ENCODE data around the gene MYO18A.
"Not testable (repeated sequence)": the region's sequence is repeated elsewhere in the genome, so short reads cannot be mapped to it uniquely, and the experiment has no call there.

Gene MYO18A

DNA sequence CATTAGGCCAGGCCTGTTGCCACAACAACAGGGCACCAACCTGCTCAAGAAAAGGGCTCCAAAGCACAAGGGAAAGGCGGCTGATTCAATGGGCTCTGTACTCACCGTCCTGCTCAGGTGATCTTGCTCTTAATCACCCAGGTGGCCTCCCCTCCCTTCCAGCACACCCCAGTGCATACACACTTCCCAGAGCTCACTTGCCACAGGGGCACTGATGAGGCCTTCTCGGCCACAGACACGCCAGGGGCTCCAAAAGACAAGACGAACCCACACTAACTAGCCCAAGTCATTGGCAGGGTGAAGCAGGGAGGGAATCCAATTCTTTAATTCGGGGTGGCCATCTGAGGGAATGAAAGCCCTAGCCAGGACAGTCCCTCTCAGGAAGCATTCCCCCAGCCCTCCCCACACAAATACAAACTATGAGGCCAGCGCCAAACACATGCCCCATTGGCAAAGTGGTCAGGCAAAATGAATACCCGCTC, 1.4 kb downstream of the MYO18A start:
- H3K9ac ChIP-seq (ENCODE audit: low read depth in 1 of 2, low read length in 2 of 2), result peak overlapping the region; percentile 61 to 90
- peak overlapping the region; percentile 94 to 97 for H3K27ac ChIP-seq (ENCODE audit: low read depth in 2 of 2, low read length in 2 of 2)
- H3K4me1 ChIP-seq (ENCODE audit: control insufficient read depth in 2 of 2, insufficient read depth in 2 of 2, low read length in 2 of 2), result peaks cover 43 to 47% of the 10 kb centered on the region in 2 donors
- no peaks in the 10 kb centered on the region for H3K36me3 ChIP-seq (ENCODE audit: control insufficient read depth in 2 of 2, insufficient read depth in 2 of 2, low read length in 2 of 2)
- H3K9me3 ChIP-seq (ENCODE audit: control insufficient read depth in 2 of 2, low read length in 2 of 2), result no peaks in the 10 kb centered on the region
- H3K4me3 ChIP-seq (ENCODE audit: low read length in 2 of 2), result peak overlapping the region; percentile 33 to 73
- H3K27me3 ChIP-seq (ENCODE audit: control insufficient read depth in 2 of 2, insufficient read depth in 2 of 2, low read length in 2 of 2), result no peaks in the 10 kb centered on the region

- peaks cover 43 to 47% of the 10 kb centered on the region in 2 donors for H3K4me1 ChIP-seq (ENCODE audit: control insufficient read depth in 2 of 2, insufficient read depth in 2 of 2, low read length in 2 of 2)
- H3K9me3 ChIP-seq (ENCODE audit: control insufficient read depth in 2 of 2, low read length in 2 of 2), result no peaks in the 10 kb centered on the region
- peak overlapping the region; percentile 94 to 97 for H3K27ac ChIP-seq (ENCODE audit: low read depth in 2 of 2, low read length in 2 of 2)
- no peaks in the 10 kb centered on the region for H3K27me3 ChIP-seq (ENCODE audit: control insufficient read depth in 2 of 2, insufficient read depth in 2 of 2, low read length in 2 of 2)
- no peaks in the 10 kb centered on the region for H3K36me3 ChIP-seq (ENCODE audit: control insufficient read depth in 2 of 2, insufficient read depth in 2 of 2, low read length in 2 of 2)
- H3K4me3 ChIP-seq (ENCODE audit: low read length in 2 of 2), result peak overlapping the region; percentile 64 to 73
- H3K9ac ChIP-seq (ENCODE audit: low read depth in 1 of 2, low read length in 2 of 2), result peak overlapping the region; percentile 72 to 90
These were observed 2.1 kb downstream of the MYO18A start for GRCh38 chr17:29177871-29178749.

GRCh38 chr17:29177541-29177870, 2.7 kb downstream of the MYO18A start:
- H3K9ac ChIP-seq (ENCODE audit: low read depth in 1 of 2, low read length in 2 of 2), result peak overlapping the region; percentile 72 to 90
- H3K4me1 ChIP-seq (ENCODE audit: control insufficient read depth in 2 of 2, insufficient read depth in 2 of 2, low read length in 2 of 2), result peaks cover 43 to 47% of the 10 kb centered on the region in 2 donors
- H3K9me3 ChIP-seq (ENCODE audit: control insufficient read depth in 2 of 2, low read length in 2 of 2), result no peaks in the 10 kb centered on the region
- H3K4me3 ChIP-seq (ENCODE audit: low read length in 2 of 2), result peak overlapping the region; percentile 64 to 68
- no peaks in the 10 kb centered on the region for H3K27me3 ChIP-seq (ENCODE audit: control insufficient read depth in 2 of 2, insufficient read depth in 2 of 2, low read length in 2 of 2)
- H3K36me3 ChIP-seq (ENCODE audit: control insufficient read depth in 2 of 2, insufficient read depth in 2 of 2, low read length in 2 of 2), result no peaks in the 10 kb centered on the region
- peak overlapping the region; percentile 94 to 97 for H3K27ac ChIP-seq (ENCODE audit: low read depth in 2 of 2, low read length in 2 of 2)

- Histone ChIP-seq H3K4me1 (ENCODE audit: control insufficient read depth in 2 of 2, insufficient read depth in 2 of 2, low read length in 2 of 2) (peaks cover 43 to 47% of the 10 kb centered on the region in 2 donors), H3K27ac (ENCODE audit: low read depth in 2 of 2, low read length in 2 of 2) (peak overlapping the region; percentile 94 to 97), H3K36me3 (ENCODE audit: control insufficient read depth in 2 of 2, insufficient read depth in 2 of 2, low read length in 2 of 2) (no peaks in the 10 kb centered on the region), H3K9me3 (ENCODE audit: control insufficient read depth in 2 of 2, low read length in 2 of 2) (no peaks in the 10 kb centered on the region), H3K4me3 (ENCODE audit: low read length in 2 of 2) (peak overlapping the region; percentile 64 to 68), H3K27me3 (ENCODE audit: control insufficient read depth in 2 of 2, insufficient read depth in 2 of 2, low read length in 2 of 2) (no peaks in the 10 kb centered on the region), H3K9ac (ENCODE audit: low read depth in 1 of 2, low read length in 2 of 2) (peak overlapping the region; percentile 72 to 90)
These were observed 3.4 kb downstream of the MYO18A start for GRCh38 chr17:29176558-29177351.

DNA sequence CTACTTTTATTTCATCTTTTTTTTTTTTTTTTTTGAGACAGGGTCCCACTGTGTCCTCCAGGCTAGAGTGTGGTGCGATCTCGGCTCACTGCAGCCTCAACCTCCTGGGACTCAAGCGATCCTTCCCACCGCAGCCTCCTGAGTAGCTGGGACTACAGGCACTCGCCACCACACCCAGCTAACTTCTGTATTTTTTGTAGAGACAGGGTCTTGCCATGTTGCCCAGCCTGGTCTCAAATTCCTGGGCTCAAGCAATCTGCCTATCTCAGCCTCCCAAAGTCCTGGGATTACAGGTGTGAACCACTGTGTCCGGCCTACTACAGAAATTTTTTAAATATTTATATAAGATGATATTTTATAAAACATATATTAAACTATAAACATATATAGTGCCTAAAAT, 4.8 kb downstream of the MYO18A start:
- no peak overlapping the region for H3K4me3 ChIP-seq (ENCODE audit: low read length in 2 of 2)
- H3K9ac ChIP-seq (ENCODE audit: low read depth in 1 of 2, low read length in 2 of 2), result no peak overlapping the region
- H3K9me3 ChIP-seq (ENCODE audit: control insufficient read depth in 2 of 2, low read length in 2 of 2), result no peaks in the 10 kb centered on the region
- H3K27ac ChIP-seq (ENCODE audit: low read depth in 2 of 2, low read length in 2 of 2), result no peak overlapping the region
- no peaks in the 10 kb centered on the region for H3K27me3 ChIP-seq (ENCODE audit: control insufficient read depth in 2 of 2, insufficient read depth in 2 of 2, low read length in 2 of 2)
- peaks cover 32 to 35% of the 10 kb centered on the region in 2 donors for H3K4me1 ChIP-seq (ENCODE audit: control insufficient read depth in 2 of 2, insufficient read depth in 2 of 2, low read length in 2 of 2)
- peaks cover 0 to under 1% of the 10 kb centered on the region in 2 donors for H3K36me3 ChIP-seq (ENCODE audit: control insufficient read depth in 2 of 2, insufficient read depth in 2 of 2, low read length in 2 of 2)

DNA sequence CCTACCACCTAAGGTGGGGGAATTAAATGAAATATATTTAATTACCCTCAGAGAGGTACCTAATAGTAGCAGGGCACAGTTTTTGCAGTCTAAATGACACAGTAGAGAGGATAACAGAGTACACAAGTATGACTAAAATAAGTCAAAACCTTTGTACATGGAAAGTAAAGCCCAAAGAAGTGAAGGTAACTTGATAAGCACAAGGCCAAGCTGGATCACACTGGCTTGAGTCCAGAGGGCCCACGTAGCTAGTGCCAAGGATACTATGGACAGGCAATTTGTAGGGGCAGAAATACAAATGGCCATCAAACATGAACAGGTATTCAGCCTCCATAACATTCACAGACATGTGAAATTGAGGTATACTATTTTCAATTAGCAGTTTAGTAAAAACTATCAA, 7.6 kb downstream of the MYO18A start:
- peaks cover 0 to 7% of the 10 kb centered on the region in 2 donors for H3K36me3 ChIP-seq (ENCODE audit: control insufficient read depth in 2 of 2, insufficient read depth in 2 of 2, low read length in 2 of 2)
- peaks cover 12 to 14% of the 10 kb centered on the region in 2 donors for H3K4me1 ChIP-seq (ENCODE audit: control insufficient read depth in 2 of 2, insufficient read depth in 2 of 2, low read length in 2 of 2)

GRCh38 chr17:29170682-29171081, 9.5 kb downstream of the MYO18A start:
- no peaks in the 10 kb centered on the region for H3K27me3 ChIP-seq (ENCODE audit: control insufficient read depth in 2 of 2, insufficient read depth in 2 of 2, low read length in 2 of 2)
- H3K36me3 ChIP-seq (ENCODE audit: control insufficient read depth in 2 of 2, insufficient read depth in 2 of 2, low read length in 2 of 2), result peaks cover 13 to 16% of the 10 kb centered on the region in 2 donors
- H3K4me3 ChIP-seq (ENCODE audit: low read length in 2 of 2), result no peak overlapping the region
- no peaks in the 10 kb centered on the region for H3K9me3 ChIP-seq (ENCODE audit: control insufficient read depth in 2 of 2, low read length in 2 of 2)
- no peak overlapping the region for H3K9ac ChIP-seq (ENCODE audit: low read depth in 1 of 2, low read length in 2 of 2)
- no peaks in the 10 kb centered on the region for H3K4me1 ChIP-seq (ENCODE audit: control insufficient read depth in 2 of 2, insufficient read depth in 2 of 2, low read length in 2 of 2)
- H3K27ac ChIP-seq (ENCODE audit: low read depth in 2 of 2, low read length in 2 of 2), result no peak overlapping the region

More for the DNA sequence above, 7.6 kb downstream of the MYO18A start:
- Histone ChIP-seq H3K27ac (ENCODE audit: low read depth in 2 of 2, low read length in 2 of 2) (no peak overlapping the region), H3K4me3 (ENCODE audit: low read length in 2 of 2) (no peak overlapping the region), H3K27me3 (ENCODE audit: control insufficient read depth in 2 of 2, insufficient read depth in 2 of 2, low read length in 2 of 2) (no peaks in the 10 kb centered on the region), H3K9me3 (ENCODE audit: control insufficient read depth in 2 of 2, low read length in 2 of 2) (no peaks in the 10 kb centered on the region), H3K9ac (ENCODE audit: low read depth in 1 of 2, low read length in 2 of 2) (no peak overlapping the region)

DNA sequence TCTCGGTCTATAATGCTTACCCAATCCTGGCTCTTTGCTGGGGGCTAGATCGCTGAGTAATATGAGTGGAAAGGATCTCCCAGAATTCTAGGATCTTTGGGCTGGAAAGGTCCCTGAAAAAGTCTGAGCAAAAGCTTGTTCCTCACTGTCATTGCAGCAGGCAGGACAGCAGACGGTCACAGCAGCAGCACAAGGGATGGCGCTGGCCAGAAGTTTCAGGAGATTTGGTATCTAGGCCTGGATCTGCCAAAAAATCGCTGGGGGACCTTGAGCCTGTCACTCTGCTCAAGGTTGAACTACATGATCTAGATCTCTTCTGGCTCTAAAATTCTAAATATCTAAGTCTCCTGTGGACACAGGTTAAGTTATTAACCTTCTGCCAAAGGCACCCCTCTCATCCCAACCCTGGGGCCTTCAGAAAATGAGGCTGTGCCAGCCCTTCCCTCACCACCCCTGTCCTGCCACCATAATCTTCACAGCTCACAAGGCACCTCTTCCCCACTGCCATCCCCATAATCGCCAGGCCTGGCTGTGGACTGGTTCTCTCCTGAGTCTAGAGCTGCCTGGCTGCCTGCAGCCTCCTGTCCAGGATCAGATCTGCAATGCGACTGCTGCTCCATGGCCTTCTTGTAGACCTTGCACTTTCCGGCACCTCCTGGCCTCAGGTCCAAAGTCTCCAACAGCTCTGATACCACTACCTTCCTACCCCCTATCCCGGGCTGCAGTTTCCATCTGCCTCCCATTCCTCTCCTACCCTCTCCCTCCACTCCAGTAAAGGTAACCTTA, 10.2 kb downstream of the MYO18A start:
- Histone ChIP-seq H3K27ac (ENCODE audit: low read depth in 2 of 2, low read length in 2 of 2) (no peak overlapping the region), H3K27me3 (ENCODE audit: control insufficient read depth in 2 of 2, insufficient read depth in 2 of 2, low read length in 2 of 2) (no peaks in the 10 kb centered on the region), H3K4me3 (ENCODE audit: low read length in 2 of 2) (no peak overlapping the region), H3K9me3 (ENCODE audit: control insufficient read depth in 2 of 2, low read length in 2 of 2) (no peaks in the 10 kb centered on the region), H3K36me3 (ENCODE audit: control insufficient read depth in 2 of 2, insufficient read depth in 2 of 2, low read length in 2 of 2) (peaks cover 15 to 22% of the 10 kb centered on the region in 2 donors), H3K4me1 (ENCODE audit: control insufficient read depth in 2 of 2, insufficient read depth in 2 of 2, low read length in 2 of 2) (no peaks in the 10 kb centered on the region), H3K9ac (ENCODE audit: low read depth in 1 of 2, low read length in 2 of 2) (no peak overlapping the region)

DNA sequence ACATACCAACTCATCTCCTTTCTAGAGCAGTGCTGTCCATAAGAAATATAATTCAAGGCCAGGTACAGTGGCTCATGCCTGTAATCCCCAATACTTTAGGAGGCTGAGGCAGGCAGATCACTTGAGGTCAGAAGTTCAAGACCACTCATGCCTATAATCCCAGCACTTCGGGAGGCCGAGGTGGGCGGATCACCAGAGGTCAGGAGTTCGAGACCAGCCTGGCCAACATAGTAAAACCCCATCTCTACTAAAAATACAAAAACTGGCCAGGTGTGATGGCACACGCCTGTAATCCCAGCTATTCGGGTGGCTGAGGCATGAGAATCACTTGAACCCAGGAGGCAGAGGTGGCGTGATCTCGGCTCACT, 11.5 kb downstream of the MYO18A start:
- not testable (repeated sequence) for H3K27me3 ChIP-seq (ENCODE audit: control insufficient read depth in 2 of 2, insufficient read depth in 2 of 2, low read length in 2 of 2); H3K27ac ChIP-seq (ENCODE audit: low read depth in 2 of 2, low read length in 2 of 2); H3K9me3 ChIP-seq (ENCODE audit: control insufficient read depth in 2 of 2, low read length in 2 of 2); H3K4me3 ChIP-seq (ENCODE audit: low read length in 2 of 2); H3K4me1 ChIP-seq (ENCODE audit: control insufficient read depth in 2 of 2, insufficient read depth in 2 of 2, low read length in 2 of 2); H3K9ac ChIP-seq (ENCODE audit: low read depth in 1 of 2, low read length in 2 of 2)
- H3K36me3 ChIP-seq (ENCODE audit: control insufficient read depth in 2 of 2, insufficient read depth in 2 of 2, low read length in 2 of 2), result peaks cover 22 to 32% of the 10 kb centered on the region in 2 donors
